ENCODE results near the gene MKRN1.
"Not testable (repeated sequence)": the region's sequence is repeated elsewhere in the genome, so short reads cannot be mapped to it uniquely, and the experiment has no call there.

The MKRN1 gene

GRCh38 chr7:140433396-140433795 lies 45.9 kb downstream of the MKRN1 start:
- no peak for DNase-seq

- no peak for DNase-seq
Observed at GRCh38 chr7:140426130-140426529, 53.2 kb downstream of the MKRN1 start.

- no peak for DNase-seq
Observed at GRCh38 chr7:140425718-140426117, 53.6 kb downstream of the MKRN1 start.

GRCh38 chr7:140423501-140423900 lies 55.8 kb downstream of the MKRN1 start:
- no peak for DNase-seq

GRCh38 chr7:140421521-140421920 lies 57.8 kb downstream of the MKRN1 start:
- no peak for DNase-seq

- DNase-seq: no peak
Observed at GRCh38 chr7:140418653-140419052, 60.7 kb downstream of the MKRN1 start.

GRCh38 chr7:140418156-140418472 lies 61.2 kb downstream of the MKRN1 start:
- DNase-seq: not testable (repeated sequence)

- DNase-seq: no peak
Observed at GRCh38 chr7:140417456-140418155, 61.7 kb downstream of the MKRN1 start.

GRCh38 chr7:140416560-140416959 lies 62.7 kb downstream of the MKRN1 start:
- no peak for DNase-seq

GRCh38 chr7:140415816-140416215 lies 63.5 kb downstream of the MKRN1 start:
- not testable (repeated sequence) for DNase-seq

- DNase-seq: no peak
Observed at GRCh38 chr7:140415361-140415760, 63.9 kb downstream of the MKRN1 start.

- DNase-seq: no peak
Observed at GRCh38 chr7:140404565-140405065, 74.7 kb downstream of the MKRN1 start.

GRCh38 chr7:140403878-140404564 lies 75.3 kb downstream of the MKRN1 start, which contains the start of gene RAB19:
Gene RAB19, plus strand, starts transcription at chr7:140404058. Its CDS starts 3,589 bp downstream, at chr7:140407647.
- no peak for DNase-seq

Measured in right forelimb (tissue), 1 donor.